ENCODE measurements around the gene HDAC4.

HDAC4 gene

GRCh38 chr2:239130041-239130440 lies 270.8 kb downstream of the HDAC4 start:
- DNase-seq, result no peak

- DNase-seq, result peak; percentile 40
Measured at GRCh38 chr2:239129147-239129920, 271.5 kb downstream of the HDAC4 start.

- DNase-seq, result no peak
Measured at GRCh38 chr2:239128706-239129105, 272.1 kb downstream of the HDAC4 start.

- DNase-seq, result no peak
Measured at GRCh38 chr2:239127513-239127912, 273.3 kb downstream of the HDAC4 start.

GRCh38 chr2:239125726-239126675 lies 274.8 kb downstream of the HDAC4 start:
- no peak for DNase-seq

- DNase-seq, result no peak
Measured at GRCh38 chr2:239124152-239124899, 276.5 kb downstream of the HDAC4 start.

GRCh38 chr2:239122421-239123110 lies 278.3 kb downstream of the HDAC4 start:
- DNase-seq, result no peak

- no peak for DNase-seq
Measured at GRCh38 chr2:239121600-239122012, 279.2 kb downstream of the HDAC4 start.

GRCh38 chr2:239120664-239121063 lies 280.2 kb downstream of the HDAC4 start:
- no peak for DNase-seq

GRCh38 chr2:239119346-239120126 lies 281.3 kb downstream of the HDAC4 start:
- no peak for DNase-seq

- DNase-seq, result no peak
Measured at GRCh38 chr2:239118675-239119211, 282.1 kb downstream of the HDAC4 start.

- no peak for DNase-seq
Measured at GRCh38 chr2:239118264-239118663, 282.6 kb downstream of the HDAC4 start.

- DNase-seq, result no peak
Measured at GRCh38 chr2:239117831-239118230, 283.0 kb downstream of the HDAC4 start.

GRCh38 chr2:239116456-239117246 lies 284.2 kb downstream of the HDAC4 start:
- DNase-seq, result peak; percentile 25

GRCh38 chr2:239115616-239116015 lies 285.2 kb downstream of the HDAC4 start:
- DNase-seq, result no peak

- no peak for DNase-seq
Measured at GRCh38 chr2:239114616-239115265, 286.1 kb downstream of the HDAC4 start.

- DNase-seq, result peak; percentile 6
Measured at GRCh38 chr2:239114119-239114581, 286.7 kb downstream of the HDAC4 start.

- no peak for DNase-seq
Measured at GRCh38 chr2:239113615-239114014, 287.2 kb downstream of the HDAC4 start.

GRCh38 chr2:239113171-239113570 lies 287.6 kb downstream of the HDAC4 start:
- DNase-seq, result no peak
